ENCODE measurements around the gene KIF26A.

- TF ChIP-seq POLR2AphosphoS5 (IDR thresholded peaks at IDR 0.05) (no peak), CTCF (IDR thresholded peaks at IDR 0.05) (no peak)
Observed at GRCh38 chr14:104194016-104194415, 55.6 kb downstream of the KIF26A start.
